Stimulated activated CD4-positive, alpha-beta T cell treated with anti-CD3 and anti-CD28 coated beads, TNF-alpha, amount 100 ng/mL, for 48 hours (primary cell): ENCODE measurements around the gene NOD1.

Experiments
- DNase-seq, 3 donors: peaks; one replicate each; pipeline ENCODE4 v3.0.0-alpha.2; 2020; ENCODE audit warnings: low read depth in 3 of 3

The NOD1 gene

DNA sequence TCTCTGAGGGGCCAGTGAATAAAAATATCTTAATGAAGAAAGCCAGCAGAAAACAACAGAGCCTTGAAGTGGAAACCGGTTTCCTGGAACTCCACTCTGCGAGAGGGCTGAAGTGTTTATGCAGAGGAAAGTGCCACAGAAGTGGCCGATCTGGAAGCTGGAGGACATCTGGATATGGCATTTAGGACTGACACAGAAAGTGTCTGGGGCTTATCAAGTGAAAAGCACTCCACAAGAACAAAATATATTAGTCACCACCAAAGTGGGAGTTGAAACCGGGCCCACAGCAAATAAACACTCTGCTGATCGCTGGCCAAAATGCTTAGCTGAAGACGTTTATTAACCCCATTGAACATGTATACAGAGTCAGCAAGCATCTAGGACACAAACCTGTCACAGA, 7.8 kb downstream of the NOD1 start:
- no peak for DNase-seq

DNA sequence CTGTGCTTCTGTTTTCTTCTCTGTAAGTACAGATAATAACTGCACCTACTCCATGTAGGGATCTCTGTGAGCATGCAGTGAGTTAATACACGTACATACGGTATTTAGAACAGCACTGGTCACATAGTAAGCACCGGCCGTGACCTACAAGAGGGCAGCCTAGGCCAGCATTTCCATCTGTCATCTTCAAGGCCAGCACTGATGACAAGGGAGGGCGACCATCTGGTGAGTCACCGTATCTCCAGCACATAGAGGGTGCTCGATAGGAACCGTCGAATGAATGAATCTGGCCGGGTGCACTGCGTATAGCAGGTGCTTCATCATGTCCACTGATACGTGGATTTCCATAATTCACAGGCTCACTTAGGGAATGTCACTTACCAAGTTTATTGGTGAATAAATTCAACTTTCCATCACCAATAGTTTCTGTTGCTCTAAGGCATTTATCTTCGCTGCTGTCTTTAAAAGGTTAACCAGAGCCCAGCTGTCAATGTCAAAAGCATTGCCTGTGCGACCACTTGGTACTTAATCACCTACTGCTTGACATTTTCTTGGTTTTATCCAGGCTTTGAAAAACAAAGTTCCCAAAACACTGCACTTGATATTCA, 8.3 kb downstream of the NOD1 start:
- no peak for DNase-seq

DNA sequence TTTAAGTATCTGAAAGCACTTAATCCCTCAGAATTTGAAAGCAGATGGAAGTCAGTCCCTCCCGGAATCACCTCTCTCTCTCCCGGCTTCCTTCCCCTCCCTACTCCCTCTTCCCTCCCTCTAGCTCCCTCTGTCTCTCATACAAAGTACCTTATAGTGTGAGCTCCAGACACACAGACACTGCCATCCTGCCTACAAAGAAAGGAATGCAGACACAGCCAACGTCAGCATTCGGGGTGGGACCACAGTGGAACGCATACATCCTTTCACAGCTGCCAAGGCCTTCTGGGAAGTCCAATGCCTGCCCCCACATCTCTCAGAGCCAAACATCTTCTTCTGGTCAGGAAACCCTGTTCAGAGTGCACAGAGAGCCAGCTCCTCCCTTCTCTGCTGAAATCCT, 9.3 kb downstream of the NOD1 start:
- DNase-seq = no peak

DNA sequence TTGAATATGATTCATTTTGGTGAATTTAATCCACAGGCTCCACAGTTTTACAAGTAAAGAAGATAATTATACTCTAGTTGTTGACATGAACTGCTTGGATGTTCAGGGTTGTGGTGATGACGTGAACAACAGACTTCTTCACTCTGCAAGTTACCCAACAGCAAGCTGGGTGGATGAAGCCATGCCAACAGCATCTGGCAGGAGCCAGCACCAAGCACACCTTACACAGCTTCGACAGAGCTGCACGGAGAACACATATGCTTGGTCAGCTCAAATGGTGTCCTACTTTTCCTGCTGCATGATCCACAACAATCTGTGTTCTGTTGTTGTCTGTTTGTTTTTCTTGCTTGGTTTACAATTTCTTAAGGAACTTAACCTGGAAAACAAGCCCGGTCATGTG, 9.8 kb downstream of the NOD1 start:
- no peak for DNase-seq

DNA sequence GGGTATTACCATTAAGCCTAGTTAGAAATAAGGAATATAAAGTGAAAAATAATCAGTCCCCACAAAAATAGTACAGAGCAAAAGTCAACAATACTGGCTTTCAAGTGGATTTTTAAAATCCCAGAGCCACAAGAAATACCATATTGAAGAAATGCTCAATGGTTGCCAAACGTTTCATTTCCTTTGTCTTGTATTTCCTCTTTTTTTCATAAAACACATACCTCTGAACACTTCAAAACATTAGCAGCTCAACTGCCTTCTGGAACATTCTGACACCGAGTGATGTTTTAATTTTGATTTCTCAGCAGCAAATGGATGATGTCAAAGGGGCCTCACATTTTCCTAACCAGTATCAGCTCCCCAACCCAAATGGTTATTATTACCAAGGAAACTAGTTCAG, 10.5 kb downstream of the NOD1 start:
- no peak for DNase-seq

DNA sequence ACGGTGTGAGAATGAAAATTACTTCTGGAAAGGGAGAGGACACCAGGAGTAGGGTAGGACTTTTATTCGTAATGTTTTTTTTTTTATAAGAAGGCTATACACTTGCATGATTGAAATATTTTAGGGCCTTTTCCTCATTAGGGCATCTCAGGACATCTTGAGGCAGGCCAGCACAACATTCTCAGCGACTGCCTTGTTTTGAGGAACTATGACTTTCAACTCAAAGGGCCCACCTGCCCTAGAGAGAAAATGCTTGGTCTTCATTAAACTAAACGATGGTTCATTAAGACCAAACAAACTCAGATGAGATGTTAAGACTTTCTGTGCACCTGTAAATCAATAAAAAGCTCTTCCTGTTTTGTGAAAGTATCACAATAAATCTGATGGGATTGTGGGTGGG, 11.3 kb downstream of the NOD1 start:
- DNase-seq = no peak

DNA sequence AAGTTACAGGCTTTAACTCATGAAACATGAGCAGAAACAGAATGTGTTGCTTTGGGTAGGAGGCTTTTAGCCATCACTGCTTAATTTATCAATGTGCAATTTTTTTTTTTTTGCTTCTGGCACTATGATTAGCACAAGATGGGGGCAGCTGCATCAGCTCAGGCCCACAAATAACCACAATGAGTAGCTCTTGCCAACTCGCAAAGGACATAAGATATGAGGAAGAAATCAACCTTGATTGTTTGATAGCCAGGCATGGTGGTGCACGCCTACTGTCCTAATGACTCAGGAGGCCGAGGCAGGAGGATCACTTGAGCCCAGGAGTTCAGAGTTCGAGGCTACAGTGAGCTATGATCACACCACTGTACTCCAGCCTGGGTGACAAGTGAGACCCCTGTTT, 12.3 kb downstream of the NOD1 start:
- no peak for DNase-seq

DNA sequence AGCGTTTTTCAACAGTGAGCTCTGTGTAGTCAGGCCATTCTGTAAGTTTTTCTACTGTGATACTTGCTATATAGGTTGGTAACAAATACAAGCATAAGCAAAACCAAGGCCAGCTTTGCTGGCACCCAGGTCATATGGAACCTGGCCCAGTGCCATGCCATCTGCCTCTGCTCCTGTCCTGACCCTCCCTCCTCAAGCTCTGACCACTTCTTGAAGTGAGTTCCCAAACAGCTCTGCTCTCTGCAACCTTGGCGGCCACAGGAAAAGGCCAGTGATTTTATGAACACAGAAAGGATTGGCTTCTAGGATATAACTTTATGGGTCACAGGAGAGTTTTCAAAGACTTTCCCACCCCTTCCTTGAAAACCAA, 12.8 kb downstream of the NOD1 start:
- DNase-seq = no peak

DNA sequence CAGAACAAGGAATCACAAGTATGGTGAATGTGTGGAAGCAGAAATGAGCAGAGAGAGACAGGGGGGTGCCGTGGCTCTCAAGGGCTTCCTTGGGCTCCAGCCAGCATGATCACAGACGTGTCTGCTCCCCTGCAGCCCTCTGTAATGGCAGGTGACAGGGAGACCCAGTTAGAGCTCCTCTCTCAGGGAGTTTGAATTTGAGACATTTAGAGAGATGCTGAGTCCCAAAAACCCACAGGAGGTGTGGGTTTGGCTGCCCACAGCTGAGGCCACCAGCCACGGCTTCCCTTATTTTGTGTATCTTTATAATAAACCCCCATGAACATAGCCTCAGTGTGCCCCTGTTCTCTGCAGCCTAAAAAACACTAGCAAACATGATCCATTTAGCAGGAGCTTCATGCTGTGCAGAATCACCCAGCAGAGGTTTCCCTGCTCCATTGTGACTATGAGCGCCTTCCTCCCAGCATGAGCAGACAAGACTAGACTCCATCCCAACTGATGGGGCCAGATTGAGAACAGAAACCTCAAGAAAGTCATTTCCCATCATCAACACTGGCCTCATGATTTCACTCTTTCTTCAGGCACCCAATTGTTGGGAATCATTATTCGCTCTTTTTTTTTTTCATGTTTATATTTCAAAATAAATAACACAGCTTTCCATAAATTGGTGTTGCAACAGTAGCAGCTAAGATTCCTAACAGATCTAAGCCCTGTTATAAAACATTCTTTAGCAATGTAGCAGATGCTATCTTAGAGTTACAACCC, 13.4 kb downstream of the NOD1 start:
- no peak for DNase-seq

DNA sequence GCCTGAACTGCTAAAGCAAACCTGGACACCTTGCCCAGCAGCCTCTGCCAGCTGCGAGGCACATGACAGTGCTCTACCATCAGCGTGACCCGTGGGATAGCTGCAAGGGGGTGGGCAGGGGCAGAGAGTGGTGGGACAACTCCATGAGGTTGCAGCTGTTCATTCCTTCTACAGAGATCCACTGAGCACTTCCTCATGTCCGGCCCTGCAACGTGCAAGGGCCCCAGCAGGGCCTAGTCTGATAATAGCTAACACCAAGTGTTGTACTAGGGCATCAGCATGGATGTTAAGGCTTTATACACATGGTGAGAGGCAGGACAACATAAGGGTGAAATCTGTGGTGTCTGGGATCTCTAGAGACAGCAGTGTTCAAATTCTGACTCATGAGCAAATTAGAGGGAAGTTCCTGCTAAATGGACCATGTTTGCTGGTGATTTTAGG, 14.3 kb downstream of the NOD1 start:
- DNase-seq = no peak

DNA sequence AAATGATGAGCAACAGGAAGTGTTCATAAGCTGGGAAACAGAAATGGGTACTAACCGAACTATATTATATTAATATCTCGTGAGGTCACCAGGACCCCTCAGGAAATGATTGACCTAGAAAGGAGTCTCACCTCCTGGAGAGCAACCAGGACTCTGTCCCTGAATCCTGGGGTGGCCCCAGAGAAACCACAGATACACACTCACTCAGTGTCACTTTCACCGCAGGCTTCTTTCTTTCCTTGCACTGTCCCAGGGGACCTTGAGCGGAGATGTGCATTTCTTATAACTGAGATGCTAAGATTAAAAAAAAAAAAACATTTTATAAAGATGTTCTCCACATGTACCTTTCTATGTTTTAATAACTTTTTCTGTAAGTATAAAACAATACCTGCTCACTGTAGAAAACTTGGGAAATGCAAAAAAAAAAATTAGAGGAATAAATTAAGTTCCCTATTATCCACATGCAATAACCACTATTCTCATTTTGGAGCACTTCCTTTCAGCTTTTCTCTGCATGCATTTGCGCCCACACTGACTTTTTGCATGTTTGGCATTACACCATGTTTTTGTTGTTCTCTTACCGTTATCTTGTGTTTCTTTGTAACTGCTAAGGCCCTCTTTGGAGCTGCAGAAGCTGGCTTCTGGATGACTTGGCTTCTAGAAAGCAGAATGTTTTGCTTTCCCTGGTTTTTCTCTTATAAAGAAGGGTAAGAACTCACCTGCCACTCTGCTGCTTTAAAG, 15.0 kb downstream of the NOD1 start:
- no peak for DNase-seq

DNA sequence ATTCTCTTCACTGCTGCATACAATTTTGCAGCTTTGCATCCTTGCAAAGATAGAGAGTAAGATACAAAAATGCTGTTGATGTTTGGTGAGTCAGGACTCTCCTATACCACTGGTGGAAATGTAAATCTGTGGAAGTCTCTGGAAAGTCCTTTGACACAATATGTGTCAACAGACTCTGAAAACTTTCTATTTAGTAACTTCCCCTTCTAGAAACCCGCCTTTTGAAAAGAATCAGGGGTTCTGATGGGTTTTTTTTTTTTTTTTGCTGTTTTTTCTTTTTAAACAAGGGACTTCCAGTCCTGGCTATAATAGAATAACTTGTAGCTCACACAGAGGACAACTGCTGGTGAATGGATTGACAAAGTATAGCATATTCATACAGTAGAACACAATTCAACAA, 16.4 kb downstream of the NOD1 start:
- no peak for DNase-seq

DNA sequence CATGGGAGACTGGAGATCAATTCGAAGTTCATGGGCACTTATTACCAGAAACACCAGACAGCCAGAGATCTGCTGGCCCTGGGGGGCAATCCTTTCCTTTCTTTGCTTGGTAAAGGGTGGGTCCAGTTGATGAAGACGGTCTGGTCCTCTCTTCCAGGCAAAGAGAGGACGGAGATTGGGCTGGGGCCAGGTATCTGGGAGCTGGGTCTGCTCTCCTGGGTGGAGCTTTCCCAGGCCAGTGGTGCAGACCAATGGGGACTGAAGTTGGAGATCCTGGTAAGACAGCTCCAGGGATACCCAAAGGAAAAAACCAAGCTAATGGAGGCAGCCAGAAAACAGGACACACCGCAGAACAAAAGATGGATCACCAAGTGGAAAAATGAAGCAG, 18.3 kb downstream of the NOD1 start:
- no peak for DNase-seq

DNA sequence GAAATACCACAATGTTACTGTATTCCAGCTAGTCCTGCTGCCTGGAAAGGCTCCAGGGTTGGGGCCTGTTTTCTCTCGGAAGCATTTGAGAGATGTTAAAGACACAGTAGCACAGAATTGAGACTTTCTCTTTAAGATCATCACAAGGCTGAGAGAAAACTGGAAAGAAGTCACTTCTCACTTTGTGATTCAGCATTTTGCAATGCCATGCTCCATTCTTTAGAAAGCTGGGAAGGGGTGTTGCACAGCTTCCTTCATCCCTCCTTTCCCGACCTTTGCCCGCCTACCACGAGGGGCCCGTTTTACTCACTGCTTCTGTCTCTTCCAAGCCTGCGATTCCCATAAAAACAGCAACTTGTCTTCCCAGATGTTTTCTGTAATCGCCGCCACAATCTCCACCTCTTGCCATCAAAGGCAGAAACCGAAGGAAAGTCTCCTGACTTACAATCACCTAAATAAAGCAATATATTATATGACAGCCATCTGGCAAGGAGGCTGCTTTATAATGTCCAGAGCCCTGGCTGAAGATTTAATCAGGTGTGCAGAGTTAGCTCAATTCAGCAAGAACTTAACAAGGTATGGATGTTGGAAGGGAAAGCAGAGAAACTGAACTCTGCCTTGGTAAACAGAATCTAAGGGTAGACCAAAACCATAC, 18.9 kb downstream of the NOD1 start:
- no peak for DNase-seq

DNA sequence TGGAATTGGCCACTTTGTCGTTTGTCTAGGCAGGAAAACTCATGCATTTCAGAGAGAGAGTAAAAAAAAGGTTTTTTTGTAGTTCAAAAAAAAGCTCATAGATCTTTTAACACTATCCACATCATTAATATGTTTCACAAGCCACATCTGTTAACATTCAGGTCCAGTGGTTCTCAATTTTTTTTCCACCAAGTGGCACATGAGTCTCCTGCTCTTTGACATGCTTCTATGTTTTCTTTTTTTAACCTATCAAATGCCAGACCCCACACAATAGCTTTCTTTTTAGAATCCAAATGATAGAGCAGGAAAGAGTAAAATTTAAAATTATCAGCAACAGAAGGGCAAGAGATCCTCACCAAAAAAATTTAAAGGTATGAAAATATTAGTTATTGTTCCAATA, 20.3 kb downstream of the NOD1 start:
- no peak for DNase-seq

DNA sequence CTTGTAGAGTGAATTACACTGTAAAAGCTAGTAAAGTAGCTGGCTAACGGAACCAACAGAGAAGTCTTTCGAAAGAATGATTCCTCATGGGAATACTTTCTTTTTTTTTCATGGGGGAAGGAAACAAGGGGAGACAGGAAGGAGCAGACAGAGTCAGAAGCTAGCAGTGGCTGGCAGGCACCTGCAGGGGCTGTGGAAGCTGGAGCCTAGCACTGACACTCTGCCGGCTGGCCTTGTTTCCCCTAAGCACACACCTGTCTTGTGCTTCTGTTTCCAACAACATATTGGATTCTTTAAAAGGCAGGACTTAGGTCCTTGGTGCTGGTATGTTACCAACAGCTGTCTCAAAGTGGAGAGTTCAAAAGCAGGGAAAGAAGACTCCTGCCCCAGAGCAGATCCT, 24.7 kb downstream of the NOD1 start:
- DNase-seq = no peak

DNA sequence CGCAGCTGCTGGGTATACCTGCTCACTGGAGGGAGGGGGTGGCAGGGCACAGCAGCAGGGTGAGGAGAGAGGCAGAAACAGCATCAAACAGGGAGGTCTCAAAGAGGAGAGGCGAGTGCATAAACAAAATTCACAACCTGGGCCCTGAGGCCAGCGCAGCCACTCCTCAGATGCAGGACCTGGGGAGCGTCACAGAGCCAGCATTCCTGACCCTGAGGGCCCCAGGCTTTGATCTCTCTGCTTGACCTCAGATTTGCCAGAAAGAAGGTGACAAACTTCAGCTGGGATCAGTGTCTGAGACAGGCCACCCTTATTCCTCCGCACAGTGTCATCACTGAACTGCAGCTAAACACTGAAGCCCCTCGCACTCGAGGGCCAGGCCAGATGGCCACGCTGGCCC, 25.6 kb downstream of the NOD1 start:
- no peak for DNase-seq

DNA sequence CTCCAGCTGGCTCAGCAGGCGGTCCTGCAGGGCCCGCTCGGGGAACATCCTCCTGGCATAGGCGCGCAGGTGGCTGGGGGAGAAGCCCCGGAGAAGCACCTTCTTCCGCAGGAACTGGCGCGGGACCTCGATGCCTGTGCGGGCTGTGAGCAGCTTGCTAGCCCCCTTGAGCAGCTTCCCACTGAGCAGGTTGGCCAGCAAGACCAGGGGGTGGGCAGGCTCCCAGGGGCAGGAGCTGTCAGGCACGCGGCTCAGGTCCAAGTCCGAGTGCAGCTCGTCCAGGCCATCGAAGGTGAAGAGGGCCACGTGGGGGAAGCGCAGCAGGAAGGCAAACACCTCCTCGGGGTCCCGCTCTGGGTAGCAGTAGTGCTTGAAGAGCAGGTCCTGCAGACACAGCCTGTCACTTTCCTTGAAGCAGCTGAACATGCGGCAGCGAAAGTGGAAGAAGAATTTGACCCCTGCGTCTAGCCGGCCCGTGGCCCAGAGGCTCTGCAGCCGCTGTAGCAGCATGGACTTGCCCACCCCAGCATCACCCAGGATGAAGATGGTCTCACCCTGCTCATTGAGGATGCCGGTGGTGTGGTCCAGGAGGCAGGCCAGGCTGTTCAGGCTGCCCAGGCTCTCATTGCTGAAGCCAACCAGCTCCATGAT, 26.2 kb downstream of the NOD1 start:
- DNase-seq = no peak

DNA sequence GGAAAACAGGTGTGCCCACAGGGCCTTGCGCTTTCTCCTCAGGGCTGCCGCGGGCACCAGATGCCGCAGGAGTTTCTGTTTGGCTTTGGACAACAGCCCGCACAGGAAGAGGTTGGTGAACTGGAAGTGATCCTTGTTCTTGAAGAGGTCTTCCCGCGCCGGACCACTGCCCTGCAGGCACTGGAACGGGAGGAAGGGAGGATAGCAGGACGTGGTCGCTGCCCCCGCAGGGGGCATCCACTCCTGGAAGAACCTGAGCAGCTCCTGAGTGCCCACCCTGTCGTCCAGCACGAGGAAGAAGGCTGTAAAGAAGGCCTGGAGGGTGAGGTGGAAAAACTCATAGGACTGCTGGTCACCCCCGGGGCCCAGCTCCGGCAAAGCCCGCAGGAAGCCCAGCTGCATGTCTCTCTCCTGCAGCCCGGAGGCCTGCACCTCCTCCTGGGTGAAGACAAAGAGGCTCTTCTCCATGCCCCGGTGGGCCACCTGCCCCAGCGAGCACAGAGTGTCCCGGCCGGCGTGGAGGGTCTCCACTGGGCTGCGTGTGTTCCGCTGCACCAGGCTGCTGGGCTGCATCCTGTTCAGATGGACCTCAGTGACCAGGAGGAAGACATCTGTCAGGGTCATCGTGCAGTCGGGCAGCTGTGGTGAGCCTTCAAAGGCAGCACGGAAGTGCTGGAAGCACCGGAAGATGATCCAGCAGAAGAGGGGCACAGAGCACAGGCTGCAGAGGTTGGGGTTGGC, 26.9 kb downstream of the NOD1 start:
- DNase-seq = no peak

DNA sequence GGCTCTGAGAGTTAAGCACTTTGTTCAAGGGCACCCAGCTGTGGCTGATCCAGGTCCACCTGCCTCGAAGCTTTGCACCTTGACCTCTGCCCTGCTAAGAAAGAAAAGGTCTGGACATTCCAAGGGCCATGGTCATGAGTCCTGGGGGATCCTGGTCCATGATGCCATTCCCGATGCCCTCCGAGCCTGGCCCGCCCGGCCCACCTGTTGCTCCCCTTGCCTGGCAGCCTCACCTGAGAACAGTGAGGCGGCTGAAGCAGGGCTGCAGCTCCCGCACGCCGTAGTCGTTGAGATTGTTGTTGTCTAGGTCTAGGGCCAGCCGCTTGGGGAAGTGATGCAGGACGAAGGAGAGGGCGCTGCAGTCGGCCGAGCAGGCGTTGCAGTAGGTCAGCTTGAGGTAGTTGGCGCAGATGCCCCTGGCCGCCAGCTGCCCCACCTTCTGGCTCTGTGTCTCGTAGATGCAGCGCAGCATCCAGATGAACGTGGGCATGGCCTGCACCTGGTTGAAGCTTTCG, 27.5 kb downstream of the NOD1 start:
- DNase-seq = no peak
